ENCODE data around the gene PGGT1B.
"Not testable (repeated sequence)": the region's sequence is repeated elsewhere in the genome, so short reads cannot be mapped to it uniquely, and the experiment has no call there.

Gene PGGT1B

GRCh38 chr5:115272297-115272958, 9.8 kb upstream of the PGGT1B start:
- Mint-ChIP-seq H3K9me3 (ENCODE audit: low read depth) (no peaks in the 10 kb centered on the region), H3K4me1 (ENCODE audit: low read depth) (no peaks in the 10 kb centered on the region), H3K27ac (no peak overlapping the region), H3K27me3 (no peaks in the 10 kb centered on the region), H3K36me3 (peaks cover 6% of the 10 kb centered on the region), H3K4me3 (no peak overlapping the region)

DNA sequence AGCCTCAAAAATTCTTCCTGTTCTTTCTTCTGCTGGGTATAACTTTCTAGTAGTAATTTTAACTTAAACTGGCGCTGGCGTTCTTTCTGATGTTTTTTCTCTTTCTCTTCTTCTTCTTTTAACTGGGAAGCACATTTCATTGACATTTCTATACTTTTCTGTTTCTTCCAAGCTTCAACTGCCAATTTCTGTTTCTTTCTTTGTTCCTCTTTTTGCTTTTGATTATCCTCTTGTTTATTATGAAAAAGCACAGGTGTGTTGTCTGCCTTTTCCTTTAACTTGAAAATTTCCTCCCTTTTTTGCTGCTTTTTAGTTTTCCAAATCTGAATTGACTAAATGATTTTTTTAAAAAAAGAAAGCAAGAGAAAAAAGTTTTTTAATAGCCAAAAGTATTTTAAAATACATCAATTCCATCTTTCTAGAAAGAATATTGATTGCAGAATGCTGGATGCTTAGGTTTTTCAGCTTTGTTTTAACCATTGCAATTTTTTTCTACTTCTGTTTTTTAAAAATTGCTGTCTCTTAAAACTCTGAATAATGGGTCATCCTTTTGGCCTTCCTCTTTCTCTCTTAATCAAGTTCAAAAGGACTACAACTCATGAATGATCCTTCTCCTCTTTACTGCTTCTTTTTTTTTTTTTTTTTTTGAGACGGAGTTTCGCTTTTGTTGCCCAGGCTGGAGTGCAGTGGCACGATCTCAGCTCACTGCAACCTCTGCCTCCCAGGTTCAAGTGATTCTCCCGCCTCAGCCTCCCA, 8.8 kb upstream of the PGGT1B start:
- H3K9me3 Mint-ChIP-seq (ENCODE audit: low read depth), result no peaks in the 10 kb centered on the region
- peaks cover 6% of the 10 kb centered on the region for H3K36me3 Mint-ChIP-seq
- H3K27me3 Mint-ChIP-seq, result no peaks in the 10 kb centered on the region
- no peaks in the 10 kb centered on the region for H3K4me1 Mint-ChIP-seq (ENCODE audit: low read depth)
- H3K27ac Mint-ChIP-seq, result no peak overlapping the region
- no peak overlapping the region for H3K4me3 Mint-ChIP-seq

DNA sequence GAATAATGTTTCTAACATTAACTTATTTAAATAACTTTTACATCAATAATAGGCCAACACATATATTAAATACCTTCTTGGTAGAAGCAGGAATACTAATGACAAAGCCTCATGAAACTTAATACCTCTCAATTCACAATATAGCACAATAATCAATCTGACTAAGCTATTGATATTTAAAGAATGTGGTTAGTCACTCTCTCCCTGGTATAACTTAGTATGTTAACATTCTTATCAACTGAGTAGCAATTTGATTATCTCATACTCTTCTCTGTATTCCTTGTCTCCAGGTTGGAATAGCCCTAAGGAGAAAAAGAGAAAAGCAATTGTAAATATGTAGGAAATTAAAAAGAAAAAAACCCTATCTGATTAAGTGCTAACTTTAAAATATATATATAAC, 4.9 kb upstream of the PGGT1B start:
- Mint-ChIP-seq H3K4me1 (ENCODE audit: low read depth) (peaks cover 7% of the 10 kb centered on the region), H3K4me3 (no peak overlapping the region), H3K27me3 (no peaks in the 10 kb centered on the region)

GRCh38 chr5:115265220-115265619, 2.5 kb upstream of the PGGT1B start:
- Mint-ChIP-seq H3K4me3 (no peak overlapping the region), H3K4me1 (ENCODE audit: low read depth) (peaks cover 26% of the 10 kb centered on the region), H3K9me3 (ENCODE audit: low read depth) (no peaks in the 10 kb centered on the region), H3K36me3 (no peaks in the 10 kb centered on the region), H3K27ac (no peak overlapping the region), H3K27me3 (no peaks in the 10 kb centered on the region)

More for the DNA sequence above, 4.9 kb upstream of the PGGT1B start:
- Mint-ChIP-seq H3K9me3 (ENCODE audit: low read depth) (no peaks in the 10 kb centered on the region), H3K36me3 (no peaks in the 10 kb centered on the region), H3K27ac (no peak overlapping the region)

DNA sequence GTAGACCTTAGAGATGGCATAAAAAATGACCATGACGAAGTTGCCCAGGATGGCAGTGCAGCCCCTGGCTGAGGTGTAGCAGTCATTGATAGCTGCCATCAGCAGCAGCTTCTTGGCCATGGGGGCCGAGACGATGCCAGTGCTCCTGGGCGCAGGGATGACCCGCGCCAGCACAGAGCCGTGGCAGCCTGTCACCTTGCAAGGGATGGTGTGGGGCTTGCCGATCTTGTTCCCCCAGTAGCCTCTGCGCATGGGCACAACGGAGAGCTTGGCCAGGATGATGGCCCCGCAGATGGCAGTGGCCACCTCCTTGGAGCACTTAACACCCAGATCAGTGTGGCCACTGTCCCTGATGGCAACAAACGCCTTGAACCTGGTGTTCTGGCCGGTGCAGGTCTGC, 2.1 kb upstream of the PGGT1B start:
- Mint-ChIP-seq H3K27ac (no peak overlapping the region), H3K27me3 (no peaks in the 10 kb centered on the region), H3K9me3 (ENCODE audit: low read depth) (no peaks in the 10 kb centered on the region), H3K4me1 (ENCODE audit: low read depth) (peaks cover 31% of the 10 kb centered on the region), H3K36me3 (no peaks in the 10 kb centered on the region), H3K4me3 (no peak overlapping the region)

GRCh38 chr5:115263078-115263380, 352 bp upstream of the PGGT1B start:
- no peaks in the 10 kb centered on the region for H3K36me3 Mint-ChIP-seq
- H3K9me3 Mint-ChIP-seq (ENCODE audit: low read depth), result no peaks in the 10 kb centered on the region
- no peaks in the 10 kb centered on the region for H3K27me3 Mint-ChIP-seq
- H3K4me3 Mint-ChIP-seq, result peak overlapping the region; percentile 100
- peaks cover 46% of the 10 kb centered on the region for H3K4me1 Mint-ChIP-seq (ENCODE audit: low read depth)
- peak overlapping the region; percentile 97 for H3K27ac Mint-ChIP-seq

GRCh38 chr5:115262011-115262320, 711 bp downstream of the PGGT1B start:
- Mint-ChIP-seq H3K9me3 (ENCODE audit: low read depth) (no peaks in the 10 kb centered on the region), H3K27me3 (no peaks in the 10 kb centered on the region), H3K4me1 (ENCODE audit: low read depth) (peaks cover 52% of the 10 kb centered on the region), H3K27ac (peak overlapping the region; percentile 97), H3K36me3 (peaks cover under 1% of the 10 kb centered on the region), H3K4me3 (peak overlapping the region; percentile 100)

GRCh38 chr5:115260248-115260647, 2.4 kb downstream of the PGGT1B start:
- H3K27ac Mint-ChIP-seq, result no peak overlapping the region
- no peaks in the 10 kb centered on the region for H3K27me3 Mint-ChIP-seq
- no peaks in the 10 kb centered on the region for H3K9me3 Mint-ChIP-seq (ENCODE audit: low read depth)
- H3K4me3 Mint-ChIP-seq, result peak overlapping the region; percentile 100
- H3K36me3 Mint-ChIP-seq, result peaks cover 5% of the 10 kb centered on the region
- peaks cover 69% of the 10 kb centered on the region for H3K4me1 Mint-ChIP-seq (ENCODE audit: low read depth)

- Mint-ChIP-seq H3K27ac (no peak overlapping the region), H3K36me3 (peaks cover 5% of the 10 kb centered on the region), H3K4me1 (ENCODE audit: low read depth) (peaks cover 80% of the 10 kb centered on the region), H3K4me3 (no peak overlapping the region), H3K27me3 (no peaks in the 10 kb centered on the region), H3K9me3 (ENCODE audit: low read depth) (no peaks in the 10 kb centered on the region)
Observed at GRCh38 chr5:115257981-115258380, 4.7 kb downstream of the PGGT1B start.

GRCh38 chr5:115249379-115249778, 13.3 kb downstream of the PGGT1B start:
- Mint-ChIP-seq H3K4me1 (ENCODE audit: low read depth) (peaks cover 17% of the 10 kb centered on the region), H3K27ac (peak overlapping the region; percentile 51)
- not testable (repeated sequence) for H3K36me3 Mint-ChIP-seq; H3K9me3 Mint-ChIP-seq (ENCODE audit: low read depth); H3K27me3 Mint-ChIP-seq; H3K4me3 Mint-ChIP-seq

DNA sequence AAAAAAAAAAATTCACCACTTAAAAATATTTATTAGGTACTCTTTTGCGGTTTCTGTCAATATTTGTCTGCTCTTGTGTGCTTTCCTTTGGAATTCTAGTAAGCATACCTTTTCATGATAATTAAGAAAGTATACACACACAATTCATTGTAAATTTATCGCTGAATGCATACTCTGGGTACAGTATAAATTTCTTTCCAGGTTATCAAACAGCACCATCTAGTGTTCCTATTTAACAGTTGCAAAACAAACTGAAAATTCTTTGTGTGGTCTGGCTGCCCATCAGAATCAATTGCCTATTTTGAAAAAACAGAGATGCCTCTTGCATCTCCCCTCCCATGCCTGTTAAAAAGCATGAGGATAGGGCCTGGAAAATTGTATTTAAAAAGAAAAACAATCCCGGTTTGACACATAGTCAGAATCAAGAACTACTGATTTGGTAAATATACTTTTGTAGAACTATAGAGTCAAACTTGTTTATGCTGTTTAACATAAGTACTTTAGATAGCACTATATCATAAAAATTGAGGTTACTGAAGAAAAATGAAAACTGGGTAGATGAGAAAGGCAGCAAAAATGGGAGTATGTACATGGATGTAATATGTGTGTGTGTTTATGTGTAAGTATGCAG, 16.2 kb downstream of the PGGT1B start:
- Mint-ChIP-seq H3K9me3 (ENCODE audit: low read depth) (no peaks in the 10 kb centered on the region), H3K36me3 (peaks cover 5% of the 10 kb centered on the region), H3K27ac (no peak overlapping the region), H3K4me3 (no peak overlapping the region), H3K4me1 (ENCODE audit: low read depth) (peaks cover 23% of the 10 kb centered on the region), H3K27me3 (no peaks in the 10 kb centered on the region)

- no peaks in the 10 kb centered on the region for H3K27me3 Mint-ChIP-seq
- H3K9me3 Mint-ChIP-seq (ENCODE audit: low read depth), result no peaks in the 10 kb centered on the region
- H3K4me3 Mint-ChIP-seq, result no peak overlapping the region
- peaks cover 2% of the 10 kb centered on the region for H3K36me3 Mint-ChIP-seq
- H3K4me1 Mint-ChIP-seq (ENCODE audit: low read depth), result peaks cover 18% of the 10 kb centered on the region
- no peak overlapping the region for H3K27ac Mint-ChIP-seq
Observed at GRCh38 chr5:115243412-115243811, 19.3 kb downstream of the PGGT1B start.

- Mint-ChIP-seq H3K27ac (no peak overlapping the region), H3K9me3 (ENCODE audit: low read depth) (no peaks in the 10 kb centered on the region), H3K27me3 (no peaks in the 10 kb centered on the region), H3K4me3 (no peak overlapping the region), H3K4me1 (ENCODE audit: low read depth) (peaks cover 18% of the 10 kb centered on the region), H3K36me3 (peaks cover 6% of the 10 kb centered on the region)
Observed at GRCh38 chr5:115241881-115242642, 20.6 kb downstream of the PGGT1B start.

DNA sequence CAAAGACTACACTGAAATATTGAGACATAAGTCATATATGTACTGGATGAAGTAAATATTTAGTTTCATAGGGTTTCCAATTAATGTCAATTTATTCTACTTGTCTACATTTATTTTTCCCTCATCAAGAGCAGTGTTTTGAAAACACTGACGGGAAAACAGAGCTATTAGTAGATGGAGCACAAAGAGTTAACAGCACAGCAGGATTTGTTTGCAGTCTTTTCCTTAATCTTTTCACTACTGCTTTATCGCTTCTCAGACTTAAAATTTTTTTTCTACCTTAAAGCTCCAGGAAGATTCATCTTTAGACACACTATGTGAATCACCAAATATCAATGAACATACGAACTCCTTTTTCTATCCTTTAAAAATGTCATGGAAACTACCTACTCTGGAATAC, 25.6 kb downstream of the PGGT1B start:
- H3K4me3 Mint-ChIP-seq, result no peak overlapping the region
- no peaks in the 10 kb centered on the region for H3K27me3 Mint-ChIP-seq
- H3K4me1 Mint-ChIP-seq (ENCODE audit: low read depth), result peaks cover 5% of the 10 kb centered on the region
- H3K27ac Mint-ChIP-seq, result no peak overlapping the region
- peaks cover 15% of the 10 kb centered on the region for H3K36me3 Mint-ChIP-seq
- H3K9me3 Mint-ChIP-seq (ENCODE audit: low read depth), result no peaks in the 10 kb centered on the region

DNA sequence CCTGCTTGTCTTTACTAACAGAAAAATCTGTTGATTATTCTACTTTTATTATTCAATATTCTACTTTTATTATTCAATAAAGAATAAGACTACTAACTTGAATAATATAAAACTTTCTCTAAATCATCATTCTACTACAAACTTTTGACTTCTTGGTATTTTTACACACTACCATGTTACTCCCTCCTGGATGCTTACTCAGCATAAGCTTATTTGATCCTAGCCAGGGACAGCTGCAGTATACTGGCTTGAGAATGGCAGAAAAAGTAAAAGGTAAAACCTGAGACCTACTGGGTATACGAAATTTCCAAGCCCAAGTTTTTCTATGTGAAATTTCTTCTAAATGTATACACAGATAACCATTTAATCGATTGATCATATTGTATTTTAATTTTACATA, 26.1 kb downstream of the PGGT1B start:
- Mint-ChIP-seq H3K36me3 (peaks cover 16% of the 10 kb centered on the region), H3K27me3 (no peaks in the 10 kb centered on the region), H3K9me3 (ENCODE audit: low read depth) (no peaks in the 10 kb centered on the region), H3K27ac (no peak overlapping the region), H3K4me3 (no peak overlapping the region), H3K4me1 (ENCODE audit: low read depth) (peaks cover 2% of the 10 kb centered on the region)
